ENCODE measurements around the gene MROH2B. TPM values are rescaled to one million over a fixed set of nuclear protein-coding genes. Genes with fewer than 3 reads are reported as not detected.

MROH2B gene
- total and polyA plus RNA-seq, 2 donors (not counting 1 experiment from before 2014, with no cell fraction given): not detected

DNA sequence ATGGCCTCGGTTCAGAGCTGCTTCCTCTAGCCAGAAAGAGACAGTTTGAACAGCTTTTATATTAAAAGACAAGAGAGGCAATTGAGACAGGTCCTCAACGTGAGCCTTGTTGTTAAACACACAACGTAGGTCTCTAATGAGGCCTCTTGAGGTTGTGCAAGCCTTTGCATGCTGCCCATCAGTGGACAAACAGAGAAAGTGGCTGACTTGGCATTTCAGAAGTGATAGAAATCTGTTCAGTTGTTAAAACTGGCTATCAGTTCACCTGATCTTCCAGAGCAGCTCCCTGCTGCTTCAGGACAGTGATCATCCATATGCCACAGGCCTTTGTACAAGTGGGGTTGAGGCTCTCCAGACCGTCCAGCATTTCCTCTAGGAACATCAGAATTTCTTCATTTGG lies 58.8 kb downstream of the MROH2B start:
- Histone ChIP-seq H3K9me3 (ENCODE audit: control extremely low read depth in 1 of 3, control insufficient read depth in 2 of 3, insufficient read depth in 1 of 3, low read length in 2 of 3) (no peaks in the 10 kb centered on the region), H3K79me2 (ENCODE audit: control insufficient read depth, insufficient read depth, low read length) (no peaks in the 10 kb centered on the region), H3K4me2 (replicated peaks; ENCODE audit: low read depth, low read length, poor library complexity, severe bottlenecking) (no peak overlapping the region), H2AFZ (ENCODE audit: insufficient read depth, low read depth, low read length, poor library complexity, severe bottlenecking) (no peak overlapping the region), H4K20me1 (ENCODE audit: control insufficient read depth, insufficient read depth, low read length, poor library complexity, severe bottlenecking) (no peaks in the 10 kb centered on the region), H3K4me3 (ENCODE audit: control extremely low read depth in 1 of 5, extremely low read depth in 1 of 5, insufficient read depth in 1 of 5, low read depth in 2 of 5, low read length in 4 of 5) (no peak overlapping the region), H3K27me3 (replicated peaks in 1 of 4; ENCODE audit: control extremely low read depth in 1 of 4, control insufficient read depth in 3 of 4, insufficient read depth in 4 of 4, low read length in 3 of 4) (no peaks in the 10 kb centered on the region), H3K4me1 (ENCODE audit: control insufficient read depth in 2 of 2, insufficient read depth in 2 of 2, low read length in 2 of 2) (no peaks in the 10 kb centered on the region), H3K36me3 (replicated peaks in 1 of 2; ENCODE audit: control extremely low read depth in 1 of 2, control insufficient read depth in 1 of 2, extremely low read depth in 1 of 2, insufficient read depth in 2 of 2, low read length in 1 of 2) (no peaks in the 10 kb centered on the region), H3K27ac (ENCODE audit: low read length in 2 of 2) (no peak overlapping the region), H3K9ac (ENCODE audit: low read length) (no peak overlapping the region)
- ChIA-PET POLR2A (no interaction called here), CTCF (no interaction called here)
- H3K27ac Mint-ChIP-seq: no peak overlapping the region
- no peak for TF ChIP-seq EZH2 (IDR thresholded peaks at IDR 0.05; ENCODE audit: borderline replicate concordance, insufficient read depth, low read depth, low read length, poor library complexity, severe bottlenecking)
- TF ChIP-seq, protein P1, sequence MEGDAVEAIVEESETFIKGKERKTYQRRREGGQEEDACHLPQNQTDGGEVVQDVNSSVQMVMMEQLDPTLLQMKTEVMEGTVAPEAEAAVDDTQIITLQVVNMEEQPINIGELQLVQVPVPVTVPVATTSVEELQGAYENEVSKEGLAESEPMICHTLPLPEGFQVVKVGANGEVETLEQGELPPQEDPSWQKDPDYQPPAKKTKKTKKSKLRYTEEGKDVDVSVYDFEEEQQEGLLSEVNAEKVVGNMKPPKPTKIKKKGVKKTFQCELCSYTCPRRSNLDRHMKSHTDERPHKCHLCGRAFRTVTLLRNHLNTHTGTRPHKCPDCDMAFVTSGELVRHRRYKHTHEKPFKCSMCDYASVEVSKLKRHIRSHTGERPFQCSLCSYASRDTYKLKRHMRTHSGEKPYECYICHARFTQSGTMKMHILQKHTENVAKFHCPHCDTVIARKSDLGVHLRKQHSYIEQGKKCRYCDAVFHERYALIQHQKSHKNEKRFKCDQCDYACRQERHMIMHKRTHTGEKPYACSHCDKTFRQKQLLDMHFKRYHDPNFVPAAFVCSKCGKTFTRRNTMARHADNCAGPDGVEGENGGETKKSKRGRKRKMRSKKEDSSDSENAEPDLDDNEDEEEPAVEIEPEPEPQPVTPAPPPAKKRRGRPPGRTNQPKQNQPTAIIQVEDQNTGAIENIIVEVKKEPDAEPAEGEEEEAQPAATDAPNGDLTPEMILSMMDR (IDR thresholded peaks at IDR 0.05): no peak
- ATAC-seq (ENCODE audit: low read depth): no peak
- 56% methylated on average over 3 of the region's 4 CpGs for WGBS (ENCODE audit: insufficient coverage)
- intact Hi-C loops (cut with micrococcal nuclease): no loop called here
- H3K4me1 Mint-ChIP-seq: no peaks in the 10 kb centered on the region
- H3K4me3 Mint-ChIP-seq: no peak overlapping the region
- H3K27me3 Mint-ChIP-seq: no peaks in the 10 kb centered on the region
- DNase-seq: no peak
- H3K9me3 Mint-ChIP-seq (ENCODE audit: insufficient read depth): no peaks in the 10 kb centered on the region

GRCh38 chr5:41010572-41010971 lies 60.6 kb downstream of the MROH2B start:
- Histone ChIP-seq H2AFZ (ENCODE audit: insufficient read depth, low read depth, low read length, poor library complexity, severe bottlenecking) (no peak overlapping the region), H3K36me3 (replicated peaks in 1 of 2; ENCODE audit: control extremely low read depth in 1 of 2, control insufficient read depth in 1 of 2, extremely low read depth in 1 of 2, insufficient read depth in 2 of 2, low read length in 1 of 2) (no peaks in the 10 kb centered on the region), H3K9ac (ENCODE audit: low read length) (no peak overlapping the region), H3K9me3 (ENCODE audit: control extremely low read depth in 1 of 3, control insufficient read depth in 2 of 3, insufficient read depth in 1 of 3, low read length in 2 of 3) (no peaks in the 10 kb centered on the region), H3K79me2 (ENCODE audit: control insufficient read depth, insufficient read depth, low read length) (no peaks in the 10 kb centered on the region), H3K4me2 (replicated peaks; ENCODE audit: low read depth, low read length, poor library complexity, severe bottlenecking) (no peak overlapping the region), H3K4me3 (ENCODE audit: control extremely low read depth in 1 of 5, extremely low read depth in 1 of 5, insufficient read depth in 1 of 5, low read depth in 2 of 5, low read length in 4 of 5) (no peak overlapping the region), H3K27ac (ENCODE audit: low read length in 2 of 2) (no peak overlapping the region), H4K20me1 (ENCODE audit: control insufficient read depth, insufficient read depth, low read length, poor library complexity, severe bottlenecking) (no peaks in the 10 kb centered on the region), H3K27me3 (replicated peaks in 1 of 4; ENCODE audit: control extremely low read depth in 1 of 4, control insufficient read depth in 3 of 4, insufficient read depth in 4 of 4, low read length in 3 of 4) (no peaks in the 10 kb centered on the region), H3K4me1 (ENCODE audit: control insufficient read depth in 2 of 2, insufficient read depth in 2 of 2, low read length in 2 of 2) (no peaks in the 10 kb centered on the region)
- no peaks in the 10 kb centered on the region for H3K4me1 Mint-ChIP-seq
- 100% methylated on average over 1 of the region's 6 CpGs for WGBS (ENCODE audit: insufficient coverage)
- intact Hi-C loops (cut with micrococcal nuclease): no loop called here
- H3K4me3 Mint-ChIP-seq: no peak overlapping the region
- TF ChIP-seq, protein P1 (IDR thresholded peaks at IDR 0.05): no peak
- TF ChIP-seq EZH2 (IDR thresholded peaks at IDR 0.05; ENCODE audit: borderline replicate concordance, insufficient read depth, low read depth, low read length, poor library complexity, severe bottlenecking): no peak
- no peaks in the 10 kb centered on the region for H3K27me3 Mint-ChIP-seq
- POLR2A ChIA-PET: no interaction called here
- no peaks in the 10 kb centered on the region for H3K9me3 Mint-ChIP-seq (ENCODE audit: insufficient read depth)
- ATAC-seq (ENCODE audit: low read depth) (no peak), DNase-seq (no peak)
- H3K27ac Mint-ChIP-seq: no peak overlapping the region
- CTCF ChIA-PET: no interaction called here
